Hepatocyte (in vitro differentiated cells): Measurements from ENCODE around the gene COL6A3. TPM values are rescaled to one million over a fixed set of nuclear protein-coding genes. Genes with fewer than 3 reads are reported as not detected.

Source experiments
- DNase-seq: peaks from one replicate; pipeline ENCODE4 v3.0.0-alpha.2; 2016; ENCODE audit warnings: low spot score
- H2AFZ ChIP-seq: fragments of 200-600 bp; sonication (generic); 2 replicates; pipeline ENCODE4 v1.6.0; 2016; ENCODE audit warnings: antibody characterized with exemption, mild to moderate bottlenecking
- H3K27ac ChIP-seq: fragments of 200-600 bp; sonication (generic); 2 replicates; pipeline ENCODE4 v1.5.1; 2016; ENCODE audit warnings: mild to moderate bottlenecking
- H3K27me3 ChIP-seq: fragments of 200-600 bp; sonication (generic); 2 replicates; pipeline ENCODE4 v1.6.1; 2016
- H3K36me3 ChIP-seq: fragments of 200-600 bp; sonication (generic); replicated peaks from 2 replicates; pipeline ENCODE4 v1.5.1; 2016; ENCODE audit warnings: low read depth; ENCODE audit not compliant: insufficient read depth
- H3K4me1 ChIP-seq: fragments of 200-600 bp; sonication (generic); 2 replicates; pipeline ENCODE4 v1.5.1; 2016; ENCODE audit warnings: mild to moderate bottlenecking, moderate library complexity; ENCODE audit not compliant: insufficient read depth
- H3K4me2 ChIP-seq: fragments of 200-600 bp; sonication (generic); 2 replicates; pipeline ENCODE4 v1.6.0; 2016
- H3K4me3 ChIP-seq: fragments of 200-600 bp; sonication (generic); 2 replicates; pipeline ENCODE4 v1.5.1; 2016; ENCODE audit warnings: mild to moderate bottlenecking
- H3K79me2 ChIP-seq: fragments of 200-600 bp; sonication (generic); 2 replicates; pipeline ENCODE4 v1.6.0; 2017; ENCODE audit warnings: mild to moderate bottlenecking
- H3K9me2 ChIP-seq: fragments of 200-600 bp; sonication (generic); replicated peaks from 2 replicates; pipeline ENCODE4 v1.6.0; 2017; ENCODE audit warnings: mild to moderate bottlenecking; ENCODE audit not compliant: insufficient read depth
- H3K9me3 ChIP-seq: fragments of 200-600 bp; sonication (generic); 2 replicates; pipeline ENCODE4 v1.5.1; 2016; ENCODE audit warnings: low read depth, mild to moderate bottlenecking
- H4K20me1 ChIP-seq: fragments of 200-600 bp; sonication (generic); 2 replicates; pipeline ENCODE4 v1.6.0; 2016; ENCODE audit warnings: mild to moderate bottlenecking; ENCODE audit not compliant: insufficient read depth, poor library complexity, severe bottlenecking
- EZH2 ChIP-seq: fragments of 200-600 bp; sonication (generic); IDR thresholded peaks from 2 replicates; pipeline ENCODE4 v1.6.1; 2016; ENCODE audit warnings: antibody characterized with exemption, mild to moderate bottlenecking, borderline replicate concordance
- EZH2phosphoT487 ChIP-seq: fragments of 200-600 bp; sonication (generic); IDR thresholded peaks from one replicate; pipeline ENCODE4 v1.6.1; 2018; ENCODE audit warnings: antibody characterized with exemption, mild to moderate bottlenecking, low read depth, moderate library complexity; ENCODE audit not compliant: unreplicated experiment, severe bottlenecking
- WGBS: methylation state at CpG from one replicate; pipeline ENCODE4 v1.1.6; 2016; ENCODE audit warnings: low lambda C conversion rate; ENCODE audit errors: missing lambda C conversion rate; 5-methylcytosine and 5-hydroxymethylcytosine counted together
- polyA plus RNA-seq: library from polyadenylated mRNA; unstranded; fragments of >200 nt; fragmentation: Nextera tagmentation; extraction: Ambion mirVana; gene quantifications from 2 replicates; pipeline ENCODE4 v1.2.1, GENCODE V29; 2016
- total RNA-seq: library from RNA; depleted of rRNA; stranded (reverse); fragments of >200 nt; gene quantifications from 2 replicates; pipeline ENCODE4 v1.2.3, GENCODE V29; 2014
- TF ChIP-seq, protein P1 (sequence below): fragments of 200-600 bp; sonication (generic); IDR thresholded peaks from 2 replicates; pipeline ENCODE4 v1.5.1; 2016; ENCODE audit warnings: antibody characterized with exemption, mild to moderate bottlenecking; ENCODE audit not compliant: poor library complexity

COL6A3 gene
- total and polyA plus RNA-seq, 2 experiments from 2014 or later = 80.7 to 250 TPM

DNA sequence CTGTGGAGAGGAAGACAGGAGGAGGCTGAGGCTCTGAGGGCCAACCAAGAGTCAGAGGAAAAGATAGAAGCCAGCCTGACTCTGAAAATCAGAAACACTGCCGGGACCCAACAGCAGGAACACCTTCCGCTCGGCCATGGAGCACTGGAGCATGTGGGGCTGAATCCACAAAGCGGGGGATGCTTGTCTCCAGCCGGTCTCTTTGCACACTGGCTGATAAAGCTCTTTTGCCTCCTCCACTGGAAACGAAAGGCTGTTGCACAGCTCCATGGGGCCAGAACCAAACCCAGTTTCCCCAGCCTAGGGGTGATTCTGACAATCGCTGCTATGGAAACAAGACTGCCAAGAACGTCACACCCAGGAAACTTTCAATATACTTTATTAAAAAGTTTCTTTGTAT, 90.3 kb downstream of the COL6A3 start:
- no peak overlapping the region for H3K4me3 ChIP-seq
- no peaks in the 10 kb centered on the region for H3K79me2 ChIP-seq
- no peak overlapping the region for H2AFZ ChIP-seq
- TF ChIP-seq, protein P1, sequence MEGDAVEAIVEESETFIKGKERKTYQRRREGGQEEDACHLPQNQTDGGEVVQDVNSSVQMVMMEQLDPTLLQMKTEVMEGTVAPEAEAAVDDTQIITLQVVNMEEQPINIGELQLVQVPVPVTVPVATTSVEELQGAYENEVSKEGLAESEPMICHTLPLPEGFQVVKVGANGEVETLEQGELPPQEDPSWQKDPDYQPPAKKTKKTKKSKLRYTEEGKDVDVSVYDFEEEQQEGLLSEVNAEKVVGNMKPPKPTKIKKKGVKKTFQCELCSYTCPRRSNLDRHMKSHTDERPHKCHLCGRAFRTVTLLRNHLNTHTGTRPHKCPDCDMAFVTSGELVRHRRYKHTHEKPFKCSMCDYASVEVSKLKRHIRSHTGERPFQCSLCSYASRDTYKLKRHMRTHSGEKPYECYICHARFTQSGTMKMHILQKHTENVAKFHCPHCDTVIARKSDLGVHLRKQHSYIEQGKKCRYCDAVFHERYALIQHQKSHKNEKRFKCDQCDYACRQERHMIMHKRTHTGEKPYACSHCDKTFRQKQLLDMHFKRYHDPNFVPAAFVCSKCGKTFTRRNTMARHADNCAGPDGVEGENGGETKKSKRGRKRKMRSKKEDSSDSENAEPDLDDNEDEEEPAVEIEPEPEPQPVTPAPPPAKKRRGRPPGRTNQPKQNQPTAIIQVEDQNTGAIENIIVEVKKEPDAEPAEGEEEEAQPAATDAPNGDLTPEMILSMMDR = no peak
- TF ChIP-seq EZH2 (no peak), EZH2phosphoT487 (no peak)
- H3K9me3 ChIP-seq = no peaks in the 10 kb centered on the region
- H3K9me2 ChIP-seq = no peaks in the 10 kb centered on the region
- no peak for DNase-seq
- WGBS = 90% methylated on average over 8 of the region's 8 CpGs
- no peaks in the 10 kb centered on the region for H3K36me3 ChIP-seq
- peaks cover 42% of the 10 kb centered on the region for H3K4me1 ChIP-seq
- no peaks in the 10 kb centered on the region for H3K27me3 ChIP-seq
- peak overlapping the region; percentile 90 for H3K27ac ChIP-seq
- no peak overlapping the region for H3K4me2 ChIP-seq
- no peaks in the 10 kb centered on the region for H4K20me1 ChIP-seq

DNA sequence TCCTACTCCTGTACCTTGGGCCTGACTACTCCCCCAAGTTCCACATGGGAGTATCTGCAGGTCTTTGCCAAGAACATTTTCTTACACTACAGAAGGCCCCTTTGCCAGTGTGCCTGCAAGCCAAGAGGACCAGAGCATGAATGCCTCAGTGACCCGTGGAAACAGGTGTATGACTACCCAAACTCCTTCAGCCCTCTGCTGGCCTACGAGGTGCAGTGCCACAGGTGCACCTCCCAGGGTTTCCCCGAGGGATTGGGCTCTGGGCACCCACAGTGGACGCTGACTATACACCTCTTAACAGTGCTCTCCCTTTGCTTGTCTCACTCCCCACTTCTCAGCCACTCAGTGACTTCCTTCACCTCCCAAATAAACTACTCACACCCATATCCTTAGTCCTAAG, 91.4 kb downstream of the COL6A3 start:
- no peaks in the 10 kb centered on the region for H3K79me2 ChIP-seq
- no peaks in the 10 kb centered on the region for H3K27me3 ChIP-seq
- H3K36me3 ChIP-seq = no peaks in the 10 kb centered on the region
- WGBS = 69% methylated on average over 4 of the region's 4 CpGs
- no peak for TF ChIP-seq EZH2phosphoT487
- no peak for TF ChIP-seq EZH2
- TF ChIP-seq, protein P1 = peak; percentile 38
- no peaks in the 10 kb centered on the region for H3K9me3 ChIP-seq
- no peaks in the 10 kb centered on the region for H3K9me2 ChIP-seq
- H3K27ac ChIP-seq = peak overlapping the region; percentile 90
- DNase-seq = peak; percentile 49
- no peaks in the 10 kb centered on the region for H4K20me1 ChIP-seq
- H3K4me3 ChIP-seq = no peak overlapping the region
- peaks cover 39% of the 10 kb centered on the region for H3K4me1 ChIP-seq
- H2AFZ ChIP-seq = no peak overlapping the region
- no peak overlapping the region for H3K4me2 ChIP-seq

DNA sequence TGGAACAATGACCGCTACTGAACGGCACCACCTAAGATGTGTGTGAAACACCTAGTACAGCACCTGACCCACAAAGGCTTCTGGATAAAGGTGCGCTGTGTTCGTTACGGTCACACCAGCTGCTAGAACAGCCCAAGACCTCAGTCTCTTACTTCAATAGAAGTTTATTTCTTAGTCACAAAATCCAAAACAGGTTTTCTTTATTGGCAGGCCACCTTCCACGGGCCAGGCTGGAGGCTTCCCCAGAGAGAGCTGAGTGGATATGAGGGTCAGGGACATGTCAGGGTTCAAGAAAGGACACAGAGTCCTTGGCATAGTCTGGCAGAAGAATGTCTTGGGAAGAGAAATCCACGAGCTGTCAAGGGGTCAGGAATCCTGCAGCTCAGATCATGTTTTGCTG, 92.2 kb downstream of the COL6A3 start:
- Histone ChIP-seq H3K27me3 (no peaks in the 10 kb centered on the region), H3K9me2 (no peaks in the 10 kb centered on the region), H3K9me3 (no peaks in the 10 kb centered on the region), H3K4me3 (no peak overlapping the region), H3K4me2 (no peak overlapping the region), H4K20me1 (no peaks in the 10 kb centered on the region), H3K79me2 (no peaks in the 10 kb centered on the region), H2AFZ (no peak overlapping the region), H3K36me3 (no peaks in the 10 kb centered on the region), H3K27ac (peak overlapping the region; percentile 28), H3K4me1 (peaks cover 32% of the 10 kb centered on the region)
- TF ChIP-seq, protein P1 = no peak
- TF ChIP-seq EZH2 = no peak
- no peak for TF ChIP-seq EZH2phosphoT487
- DNase-seq = no peak
- WGBS = 91% methylated on average over 7 of the region's 7 CpGs
